HG03575 (cell line): ENCODE measurements around the gene HAT1.

Source experiments
- ATAC-seq: cut with Tn5 transposase; IDR thresholded peaks from one replicate; pipeline ENCODE4 v1.9.1; 2021; ENCODE audit not compliant: unreplicated experiment, insufficient number of reproducible peaks, low FRiP score; ENCODE audit errors: extremely low read depth

HAT1 gene

GRCh38 chr2:172011812-172012575 lies 89.7 kb downstream of the HAT1 start:
- no peak for ATAC-seq

GRCh38 chr2:172012677-172013391 lies 90.6 kb downstream of the HAT1 start:
- no peak for ATAC-seq

GRCh38 chr2:172013396-172013795 lies 91.1 kb downstream of the HAT1 start:
- no peak for ATAC-seq

- no peak for ATAC-seq
Observed at GRCh38 chr2:172021074-172021931, 99.0 kb downstream of the HAT1 start.

GRCh38 chr2:172021955-172022354 lies 99.7 kb downstream of the HAT1 start:
- no peak for ATAC-seq

- no peak for ATAC-seq
Observed at GRCh38 chr2:172031536-172031935, 109.3 kb downstream of the HAT1 start.
